Stimulated activated naive CD8-positive, alpha-beta T cell treated with anti-CD3 and anti-CD28 coated beads, Interleukin-15, Interleukin-2, amounts not matched to agents 100 U/mL and 50 U/mL, for 24 hours (primary cell): ENCODE data around the gene DDX51.

Experiments
- ATAC-seq: fragments of 150-1000 bp; cut with Tn5 transposase; one replicate; pipeline ENCODE4 v1.10.0; 2021
- DNase-seq: peaks from one replicate; pipeline ENCODE4 v3.0.0; 2021

The DDX51 gene

GRCh38 chr12:132179431-132180362 lies 35.6 kb upstream of the DDX51 start:
- ATAC-seq (no peak), DNase-seq (no peak)

- DNase-seq (peak; percentile 36), ATAC-seq (peak; percentile 24)
Measured at GRCh38 chr12:132178801-132179401, 34.8 kb upstream of the DDX51 start.

DNA sequence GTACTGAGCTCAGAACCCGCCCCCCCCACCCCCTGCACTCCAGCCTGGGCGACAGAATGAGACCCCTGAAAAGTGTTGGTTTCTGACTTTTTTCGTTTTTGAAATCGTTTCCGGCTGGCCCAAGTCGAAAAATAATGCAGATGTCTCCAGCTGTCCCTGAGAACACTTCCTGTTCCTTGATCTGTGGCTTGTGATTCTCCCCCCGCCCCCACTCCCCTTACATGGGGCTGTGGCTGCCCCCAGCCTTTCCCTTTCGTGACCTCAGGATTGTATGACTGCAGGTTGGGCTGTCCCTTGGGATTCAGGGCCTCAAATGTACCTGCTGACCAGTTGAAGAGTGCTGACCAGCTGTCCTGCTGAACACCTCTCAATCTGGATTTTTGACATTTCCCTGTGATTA lies 34.2 kb upstream of the DDX51 start:
- no peak for DNase-seq
- no peak for ATAC-seq

DNA sequence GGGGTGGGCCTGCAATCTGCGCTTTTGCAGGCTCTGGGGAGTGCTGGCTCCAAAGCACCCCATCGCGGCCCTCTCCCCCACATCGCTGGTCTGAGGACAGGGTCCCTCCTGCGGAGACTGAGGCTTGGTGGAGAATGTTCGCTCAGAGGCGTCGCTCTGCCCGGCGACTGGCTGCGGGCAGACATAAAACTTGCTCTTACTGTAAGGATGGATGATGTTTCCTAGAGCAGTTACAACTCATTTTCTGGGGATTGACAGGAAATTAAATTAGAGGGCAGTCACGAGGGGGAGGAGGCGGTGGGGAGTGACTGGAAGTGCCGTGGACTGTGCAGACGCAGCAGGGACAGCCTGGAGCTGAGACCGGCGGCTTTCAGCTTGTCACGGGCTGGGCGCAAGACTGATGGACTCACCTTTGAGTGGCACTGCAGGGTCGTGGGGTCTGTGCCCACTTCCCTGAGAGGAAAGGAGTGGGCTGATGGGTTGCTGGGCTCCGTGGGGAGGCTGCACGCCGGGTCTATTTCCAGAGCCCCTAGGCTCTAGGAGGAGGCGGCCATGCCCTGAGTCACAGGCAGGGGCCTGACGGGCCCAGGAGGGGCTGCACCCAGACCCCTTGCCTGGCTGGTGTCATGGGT lies 32.9 kb upstream of the DDX51 start:
- no peak for DNase-seq
- no peak for ATAC-seq

- DNase-seq: no peak
- no peak for ATAC-seq
Measured at GRCh38 chr12:132176385-132176919, 32.3 kb upstream of the DDX51 start.

DNA sequence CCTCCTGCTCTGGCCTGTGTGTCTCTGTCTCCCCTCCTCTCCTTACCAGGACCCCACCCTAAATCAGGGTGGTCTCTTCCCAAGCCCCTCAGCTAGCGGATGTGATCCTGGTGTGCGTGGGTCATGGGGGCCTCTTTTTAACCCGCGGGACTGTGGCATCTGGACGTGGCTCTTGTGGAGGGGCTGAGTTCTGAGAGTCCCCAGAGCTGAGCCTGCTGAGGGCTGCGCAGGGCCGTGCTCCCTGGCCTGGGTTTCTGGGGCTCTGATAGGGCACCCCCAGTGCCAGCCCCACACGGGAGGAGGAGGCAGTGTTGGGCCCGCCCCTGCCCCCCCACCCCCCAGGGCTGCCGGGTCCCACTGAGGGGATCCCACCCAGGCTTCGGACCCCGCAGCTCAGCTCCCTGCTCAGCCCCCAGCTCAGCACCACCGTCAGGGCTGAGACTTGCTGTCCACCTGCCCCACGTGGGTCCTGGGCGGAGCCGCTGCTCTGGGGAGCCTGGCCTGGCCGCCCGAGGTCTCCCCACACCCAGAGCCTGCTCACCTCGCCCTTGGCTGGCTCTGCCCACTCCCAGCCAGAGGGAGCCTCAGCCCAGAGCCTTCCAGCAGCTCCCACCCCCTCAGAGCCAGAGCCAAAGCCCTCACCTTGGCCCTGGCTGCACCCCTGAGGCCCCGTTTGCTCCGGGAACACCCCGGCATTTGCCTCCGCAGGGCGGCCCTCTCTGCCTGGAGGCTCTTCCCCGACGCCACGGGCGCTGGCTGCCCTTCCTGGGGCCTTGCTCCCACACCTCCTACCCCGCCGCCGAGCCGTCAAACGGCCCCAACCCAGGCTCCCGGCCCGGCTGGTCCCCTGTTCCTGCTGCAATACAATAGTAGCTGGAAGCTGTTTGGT lies 31.6 kb upstream of the DDX51 start:
- DNase-seq: no peak
- no peak for ATAC-seq

DNA sequence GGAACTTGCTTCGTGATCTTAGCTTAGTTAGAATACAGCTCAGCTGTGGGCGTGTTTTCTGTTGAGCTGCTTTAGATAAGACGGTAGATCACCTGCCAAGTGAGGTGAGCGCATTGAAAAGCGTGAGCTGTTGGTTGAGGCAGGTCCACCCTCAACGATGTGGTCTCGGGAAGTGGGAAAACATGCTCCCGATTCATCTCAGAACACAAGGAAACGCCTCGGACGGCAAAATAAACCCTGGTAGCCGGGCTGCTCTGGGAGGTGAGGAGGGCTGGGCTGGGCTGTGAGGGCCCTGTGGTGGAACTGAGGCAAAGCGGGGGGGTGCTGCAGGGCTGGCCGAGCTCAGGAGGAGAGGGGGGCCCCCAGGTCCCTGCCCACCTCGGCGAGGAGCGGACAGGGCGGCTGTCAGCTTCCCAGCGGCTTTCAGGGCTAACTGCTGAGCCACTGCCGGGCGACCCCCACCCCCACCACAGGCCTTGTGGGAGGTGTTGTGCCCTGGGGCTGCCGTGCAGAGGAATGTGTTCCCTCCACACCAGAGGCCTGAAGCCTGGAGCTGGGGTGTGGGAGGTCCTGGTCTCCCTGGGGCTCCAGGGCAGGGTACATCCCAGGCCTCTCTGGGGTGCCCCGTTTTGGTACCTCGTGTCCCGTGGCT lies 30.8 kb upstream of the DDX51 start:
- no peak for ATAC-seq
- no peak for DNase-seq

- ATAC-seq (no peak), DNase-seq (no peak)
Measured at GRCh38 chr12:132174015-132174838, 30.1 kb upstream of the DDX51 start.

- ATAC-seq (no peak), DNase-seq (no peak)
Measured at GRCh38 chr12:132173135-132174014, 29.3 kb upstream of the DDX51 start.

DNA sequence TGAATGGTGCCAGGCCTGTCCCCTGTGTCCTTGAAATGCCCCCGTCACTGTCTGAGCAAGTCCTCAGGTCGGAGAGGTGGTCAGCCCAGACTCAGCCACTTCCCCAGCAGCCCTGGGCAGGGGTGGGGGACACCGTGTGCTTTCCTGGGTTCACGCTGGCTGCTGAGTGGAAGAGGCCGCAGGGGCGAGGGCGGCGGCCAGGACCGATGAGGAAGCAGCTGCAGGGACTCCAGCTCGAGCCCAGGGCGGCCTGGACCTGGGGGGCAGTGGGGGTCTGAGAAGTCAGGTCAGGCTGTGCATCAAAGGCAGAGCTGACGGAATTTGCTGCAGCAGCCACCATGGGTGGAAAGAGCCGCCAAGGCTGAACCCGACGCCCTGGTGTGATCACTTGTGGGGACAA lies 28.5 kb upstream of the DDX51 start:
- no peak for DNase-seq
- ATAC-seq: no peak

DNA sequence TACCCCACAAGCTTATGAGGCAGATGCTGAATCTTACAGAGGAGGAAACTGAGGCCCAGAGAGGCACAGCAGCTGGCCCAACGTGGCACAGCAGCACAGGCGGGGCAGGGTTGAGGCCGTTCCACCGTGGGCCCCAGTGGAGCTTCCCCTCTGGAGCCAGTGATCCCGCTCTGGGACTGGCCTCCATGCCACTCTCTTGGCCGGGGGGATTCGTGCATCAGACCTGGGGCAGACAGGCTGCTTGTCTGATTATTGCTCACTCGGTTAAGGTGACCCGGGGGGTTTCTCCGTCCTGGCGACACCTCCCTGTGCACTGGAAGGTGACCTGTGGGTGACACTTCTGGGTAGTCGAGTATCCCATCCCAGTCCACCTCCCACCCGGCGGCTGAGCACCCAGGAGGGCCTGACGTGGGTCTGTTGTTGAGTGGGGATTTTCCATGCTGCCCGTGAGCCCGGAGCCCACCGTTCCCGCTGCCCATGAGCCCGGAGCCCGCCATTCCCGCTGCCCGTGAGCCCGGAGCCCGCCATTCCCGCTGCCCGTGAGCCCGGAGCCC lies 27.9 kb upstream of the DDX51 start:
- DNase-seq (no peak), ATAC-seq (no peak)

GRCh38 chr12:132171293-132171967 lies 27.3 kb upstream of the DDX51 start:
- no peak for DNase-seq
- no peak for ATAC-seq

DNA sequence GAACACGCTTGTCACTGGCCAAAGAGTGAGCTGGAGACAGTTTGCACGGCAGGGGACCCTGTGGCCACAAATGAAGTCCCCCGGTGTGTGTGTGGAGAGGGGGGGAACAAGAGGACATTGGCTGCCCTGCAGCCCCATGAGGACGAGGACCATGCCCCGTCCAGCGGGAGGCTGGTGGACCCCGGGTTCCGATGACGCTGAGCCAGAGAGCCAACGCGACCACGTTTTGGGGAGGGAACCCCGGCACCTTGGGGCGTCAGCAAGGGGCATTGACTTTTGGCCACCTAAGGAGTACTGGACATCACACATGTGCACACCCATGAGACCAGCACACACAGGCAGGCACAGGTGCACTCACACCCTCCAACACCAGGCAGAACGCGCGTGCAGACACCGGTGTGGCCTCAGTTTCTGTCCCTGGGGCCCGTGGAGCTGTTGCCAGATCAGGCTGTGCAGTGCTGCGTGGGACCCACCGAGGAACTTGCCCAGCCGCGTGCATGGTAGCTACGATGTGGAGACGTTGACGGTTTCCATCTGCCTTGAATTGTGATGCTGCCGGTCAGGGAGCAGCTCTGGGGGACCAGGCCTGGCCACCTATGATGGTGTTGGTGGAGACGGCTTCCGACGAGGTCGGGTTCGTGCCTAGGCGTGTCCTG lies 26.6 kb upstream of the DDX51 start:
- DNase-seq: no peak
- ATAC-seq: no peak

- ATAC-seq (no peak), DNase-seq (no peak)
Measured at GRCh38 chr12:132170094-132170636, 26.0 kb upstream of the DDX51 start.

DNA sequence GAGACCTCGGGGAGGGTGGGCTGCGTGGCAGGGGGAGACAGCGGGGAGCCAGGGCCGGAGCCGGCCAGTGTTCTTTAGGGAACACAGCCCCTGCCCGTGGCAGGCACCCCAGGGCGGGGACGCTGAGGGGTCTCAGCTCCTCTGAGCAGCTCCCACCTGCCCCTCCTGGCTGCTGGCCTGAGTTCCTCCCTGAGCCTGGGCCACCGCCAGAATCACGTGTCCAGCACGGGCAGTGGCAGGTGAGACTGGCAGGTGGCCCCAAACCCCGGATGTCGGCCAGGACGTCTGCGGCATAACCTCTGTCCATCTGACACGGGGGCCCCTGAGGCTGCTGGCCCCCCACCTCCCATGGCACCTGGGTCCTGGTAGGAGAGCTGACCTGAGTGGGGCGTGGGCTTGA lies 25.3 kb upstream of the DDX51 start:
- ATAC-seq (no peak), DNase-seq (no peak)

DNA sequence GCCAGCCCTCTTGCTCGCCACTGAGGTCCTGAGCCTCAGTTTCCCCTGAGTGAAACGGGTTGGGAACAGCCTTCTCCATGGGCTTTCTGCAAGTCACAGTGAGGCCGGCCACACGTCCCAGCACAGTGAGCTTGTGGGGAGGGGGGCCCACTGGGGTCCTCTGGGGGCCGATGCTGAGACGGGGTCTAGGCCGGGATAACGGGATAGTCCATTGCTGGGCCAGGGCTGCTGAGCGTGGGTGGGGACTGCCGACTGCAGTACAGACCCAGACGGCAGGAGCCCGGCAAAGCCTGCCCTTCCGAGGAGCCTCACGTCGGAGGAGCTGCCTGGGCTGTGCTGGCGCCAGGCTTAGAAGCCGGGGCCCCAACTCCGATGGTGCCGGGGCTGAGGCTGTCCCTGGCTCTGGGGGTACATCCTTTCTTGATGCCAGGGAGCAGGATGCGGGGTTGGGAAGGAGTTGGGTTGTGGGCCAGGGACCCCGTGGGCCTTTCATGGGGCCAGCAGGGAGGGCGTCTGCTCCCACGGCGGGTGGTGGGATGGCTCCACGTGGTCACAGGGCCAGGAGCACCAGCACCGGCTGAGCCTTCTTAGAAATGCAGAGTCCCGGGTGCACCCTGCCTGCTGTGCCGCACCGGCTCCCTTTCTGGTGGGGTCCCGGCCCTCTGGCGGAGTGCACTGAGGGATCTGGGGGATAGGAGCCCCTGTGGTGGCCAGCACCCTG lies 24.4 kb upstream of the DDX51 start:
- no peak for ATAC-seq
- DNase-seq: no peak
